Esophagus muscularis mucosa (tissue), 4 donors: ENCODE measurements around the gene CTIF. TPM values are rescaled to one million over a fixed set of nuclear protein-coding genes. Genes with fewer than 3 reads are reported as not detected.

Experiments
- DNase-seq: peaks from one replicate; pipeline ENCODE4 v3.0.0-alpha.2; 2017; ENCODE audit errors: extremely low spot score
- H3K27ac ChIP-seq, 4 donors: fragments of 200-600 bp; sonication (generic); replicated peaks in 1 of 4; 1 replicate in 3 of 4; 2 replicates in 1 of 4; pipeline ENCODE4 v1.5.1; 2016 to 2019; ENCODE audit warnings: mild to moderate bottlenecking in 1 of 4
- H3K27me3 ChIP-seq, 4 donors: fragments of 200-600 bp; sonication (generic); one replicate each; pipeline versions ENCODE4 v1.5.1 to v1.6.0; 2016 to 2019
- H3K36me3 ChIP-seq, 4 donors: fragments of 200-600 bp; sonication (generic); one replicate each; pipeline ENCODE4 v1.5.1; 2016 to 2019
- H3K4me1 ChIP-seq, 4 donors: fragments of 200-600 bp; sonication (generic); one replicate each; pipeline ENCODE4 v1.5.1; 2016 to 2019
- H3K4me3 ChIP-seq, 4 donors: fragments of 200-600 bp; sonication (generic); 1 replicate in 2 of 4; 2 replicates in 2 of 4; pipeline ENCODE4 v1.5.1; 2016 to 2019; ENCODE audit warnings: mild to moderate bottlenecking in 4 of 4, moderate library complexity in 1 of 4
- H3K9me3 ChIP-seq, 4 donors: fragments of 200-600 bp; sonication (generic); 1 replicate in 3 of 4; 2 replicates in 1 of 4; pipeline ENCODE4 v1.5.1; 2016 to 2019
- EP300 ChIP-seq: sonication (generic); formaldehyde crosslinking; IDR thresholded peaks from one replicate; pipeline ENCODE4 v1.6.1; 2017; ENCODE audit warnings: antibody characterized with exemption
- POLR2A ChIP-seq: fragments of 450-650 bp; IDR thresholded peaks from one replicate; pipeline ENCODE4 v1.6.1; 2017; ENCODE audit warnings: antibody characterized with exemption, moderate library complexity, mild to moderate bottlenecking, low read depth
- POLR2AphosphoS5 ChIP-seq, 2 donors: sonication (generic); formaldehyde crosslinking; IDR thresholded peaks; one replicate each; pipeline ENCODE4 v1.6.1; 2017; ENCODE audit warnings: antibody characterized with exemption in 2 of 2
- WGBS: methylation state at CpG from one replicate; pipeline ENCODE4 v1.1.5; 2018; 5-methylcytosine and 5-hydroxymethylcytosine counted together
- intact Hi-C: fragments of 100-400 bp; cut with DNase I; formaldehyde crosslinking; loops from one replicate; pipeline ENCODE4 v1.15.1; 2023
- total RNA-seq, 4 donors: library from RNA; depleted of rRNA; stranded (reverse); fragments of >200 nt; gene quantifications; one replicate each; pipeline versions ENCODE4 v1.1.0 to v1.2.1, GENCODE V29; 2016
- TF ChIP-seq, protein P1 (sequence below), 3 experiments: fragments of 200-600 bp in 2 of 3; fragments of 450-650 bp in 1 of 3; sonication (generic) in 2 of 3; IDR thresholded peaks; one replicate each; pipeline ENCODE4 v1.5.1; 2017 to 2019; ENCODE audit warnings: antibody characterized with exemption in 3 of 3, mild to moderate bottlenecking in 2 of 3, moderate library complexity in 1 of 3

The CTIF gene
- total RNA-seq, 4 donors from 2014 or later, result 63.1 to 137 (median 87.7) TPM

DNA sequence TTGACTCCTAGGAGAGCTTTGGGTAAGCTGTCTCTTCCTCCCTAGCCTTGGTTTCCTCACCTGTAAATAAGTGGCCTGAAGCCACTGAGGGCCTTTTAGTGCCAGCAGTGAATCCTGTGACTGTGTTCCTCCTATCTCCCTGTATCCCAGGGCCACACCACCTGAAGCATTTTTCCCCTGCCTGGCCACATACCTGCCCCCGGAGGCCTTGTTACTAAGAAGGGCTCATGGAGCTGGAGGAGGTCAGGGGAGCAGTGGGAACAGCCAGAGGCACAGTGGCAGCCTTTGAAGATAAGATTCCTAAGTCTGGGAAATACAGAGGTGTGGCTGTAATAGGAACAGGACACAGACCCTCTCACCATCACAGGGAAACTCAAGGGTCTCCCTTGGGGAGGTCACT lies 249.5 kb downstream of the CTIF start:
- H3K4me1 ChIP-seq, result peaks cover 28 to 40% (median 35%) of the 10 kb centered on the region in 4 donors

DNA sequence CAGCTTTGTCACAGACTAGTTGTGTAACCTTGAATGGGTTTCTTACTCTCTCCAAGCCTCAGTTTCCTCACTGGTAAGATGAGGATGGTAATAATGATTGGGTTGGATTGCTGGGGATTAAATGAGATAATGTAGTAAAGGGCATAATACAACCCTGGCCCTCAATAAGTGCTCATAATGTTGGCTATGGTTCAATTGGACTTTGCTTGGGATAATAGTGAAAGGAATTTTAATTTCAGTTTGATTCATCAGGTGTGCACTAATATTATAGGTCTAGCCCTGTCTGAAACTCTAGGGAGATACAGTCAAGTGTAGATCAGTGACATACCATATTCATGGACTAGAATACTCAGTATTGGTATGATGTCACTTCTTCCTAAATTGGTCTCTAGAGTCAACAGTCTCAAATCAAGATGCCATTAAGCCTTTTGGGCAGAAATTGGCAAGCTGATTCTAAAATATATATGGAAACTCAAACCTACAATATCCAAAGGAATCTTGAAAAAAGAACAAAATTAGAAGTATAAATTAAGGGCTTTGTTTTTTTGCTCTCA lies 250.5 kb downstream of the CTIF start:
- intact Hi-C loops, result no loop called here
- H3K36me3 ChIP-seq, result peaks cover 0 to 40% (median 11%) of the 10 kb centered on the region in 4 donors
- H3K27ac ChIP-seq, result peak overlapping the region in 2 of 4 donors; percentile 44 to 56
- H3K4me1 ChIP-seq, result peaks cover 25 to 39% (median 32%) of the 10 kb centered on the region in 4 donors
- H3K27me3 ChIP-seq, result no peaks in the 10 kb centered on the region
- no peak for DNase-seq
- H3K4me3 ChIP-seq, result no peak overlapping the region
- TF ChIP-seq, protein P1, sequence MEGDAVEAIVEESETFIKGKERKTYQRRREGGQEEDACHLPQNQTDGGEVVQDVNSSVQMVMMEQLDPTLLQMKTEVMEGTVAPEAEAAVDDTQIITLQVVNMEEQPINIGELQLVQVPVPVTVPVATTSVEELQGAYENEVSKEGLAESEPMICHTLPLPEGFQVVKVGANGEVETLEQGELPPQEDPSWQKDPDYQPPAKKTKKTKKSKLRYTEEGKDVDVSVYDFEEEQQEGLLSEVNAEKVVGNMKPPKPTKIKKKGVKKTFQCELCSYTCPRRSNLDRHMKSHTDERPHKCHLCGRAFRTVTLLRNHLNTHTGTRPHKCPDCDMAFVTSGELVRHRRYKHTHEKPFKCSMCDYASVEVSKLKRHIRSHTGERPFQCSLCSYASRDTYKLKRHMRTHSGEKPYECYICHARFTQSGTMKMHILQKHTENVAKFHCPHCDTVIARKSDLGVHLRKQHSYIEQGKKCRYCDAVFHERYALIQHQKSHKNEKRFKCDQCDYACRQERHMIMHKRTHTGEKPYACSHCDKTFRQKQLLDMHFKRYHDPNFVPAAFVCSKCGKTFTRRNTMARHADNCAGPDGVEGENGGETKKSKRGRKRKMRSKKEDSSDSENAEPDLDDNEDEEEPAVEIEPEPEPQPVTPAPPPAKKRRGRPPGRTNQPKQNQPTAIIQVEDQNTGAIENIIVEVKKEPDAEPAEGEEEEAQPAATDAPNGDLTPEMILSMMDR (IDR thresholded peaks at IDR 0.05), result no peak
- no peak for TF ChIP-seq POLR2AphosphoS5 (IDR thresholded peaks at IDR 0.05)
- no peak for TF ChIP-seq POLR2A
- TF ChIP-seq EP300, result no peak
- H3K9me3 ChIP-seq, result no peaks in the 10 kb centered on the region

More for the DNA sequence above, 249.5 kb downstream of the CTIF start:
- Histone ChIP-seq H3K27me3 (no peaks in the 10 kb centered on the region), H3K4me3 (no peak overlapping the region), H3K27ac (no peak overlapping the region), H3K9me3 (no peaks in the 10 kb centered on the region), H3K36me3 (peaks cover 0 to 45% (median 7%) of the 10 kb centered on the region in 4 donors)
- no peak for TF ChIP-seq POLR2AphosphoS5 (IDR thresholded peaks at IDR 0.05)
- TF ChIP-seq EP300, result no peak
- TF ChIP-seq POLR2A, result no peak
- TF ChIP-seq, protein P1 (IDR thresholded peaks at IDR 0.05), result no peak
- WGBS, result 93% methylated on average over 1 of the region's 1 CpG
- intact Hi-C loops, result no loop called here
- no peak for DNase-seq

DNA sequence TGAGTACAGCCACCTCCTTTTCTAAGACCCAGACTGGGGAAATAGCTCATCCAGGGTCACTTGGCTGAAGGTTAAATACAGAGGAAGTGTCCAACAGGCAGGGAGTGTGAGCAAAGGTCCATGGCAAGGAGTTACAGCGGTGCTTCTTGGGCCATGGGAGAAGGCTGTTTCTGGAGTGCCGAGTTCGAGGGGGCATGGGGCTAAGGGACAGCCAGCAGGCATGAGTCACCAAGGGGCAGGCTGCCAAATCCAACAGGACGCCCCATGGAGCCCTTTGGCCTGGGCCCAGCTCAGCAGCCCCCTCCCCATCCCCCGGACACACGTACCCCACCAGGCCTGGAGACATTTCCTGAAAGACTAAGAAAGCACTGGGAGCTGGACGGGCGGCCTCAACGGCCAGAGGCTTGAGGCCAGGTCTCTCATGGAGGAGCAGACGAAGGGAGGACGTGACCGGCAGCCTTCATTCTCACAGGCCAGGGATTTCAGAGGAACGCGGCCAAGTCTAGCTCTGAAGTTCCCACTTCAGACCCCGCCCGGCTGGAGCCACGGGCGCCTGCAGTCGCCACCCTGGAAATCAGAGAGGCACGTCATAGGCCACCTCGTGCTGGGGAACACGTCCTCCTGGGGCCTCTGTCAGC lies 251.5 kb downstream of the CTIF start:
- intact Hi-C loops, result no loop called here
- WGBS, result 61% methylated on average over 21 of the region's 22 CpGs
- TF ChIP-seq, protein P1 (IDR thresholded peaks at IDR 0.05), result no peak
- TF ChIP-seq POLR2AphosphoS5 (IDR thresholded peaks at IDR 0.05), result peak; percentile 32 to 47
- H3K4me3 ChIP-seq, result no peak overlapping the region
- peaks cover 19 to 39% (median 32%) of the 10 kb centered on the region in 4 donors for H3K4me1 ChIP-seq
- H3K27me3 ChIP-seq, result no peaks in the 10 kb centered on the region
- H3K36me3 ChIP-seq, result peaks cover 0 to 34% (median 15%) of the 10 kb centered on the region in 4 donors
- peak overlapping the region; percentile 25 to 56 (median 50) for H3K27ac ChIP-seq
- no peak for DNase-seq
- H3K9me3 ChIP-seq, result no peaks in the 10 kb centered on the region

DNA sequence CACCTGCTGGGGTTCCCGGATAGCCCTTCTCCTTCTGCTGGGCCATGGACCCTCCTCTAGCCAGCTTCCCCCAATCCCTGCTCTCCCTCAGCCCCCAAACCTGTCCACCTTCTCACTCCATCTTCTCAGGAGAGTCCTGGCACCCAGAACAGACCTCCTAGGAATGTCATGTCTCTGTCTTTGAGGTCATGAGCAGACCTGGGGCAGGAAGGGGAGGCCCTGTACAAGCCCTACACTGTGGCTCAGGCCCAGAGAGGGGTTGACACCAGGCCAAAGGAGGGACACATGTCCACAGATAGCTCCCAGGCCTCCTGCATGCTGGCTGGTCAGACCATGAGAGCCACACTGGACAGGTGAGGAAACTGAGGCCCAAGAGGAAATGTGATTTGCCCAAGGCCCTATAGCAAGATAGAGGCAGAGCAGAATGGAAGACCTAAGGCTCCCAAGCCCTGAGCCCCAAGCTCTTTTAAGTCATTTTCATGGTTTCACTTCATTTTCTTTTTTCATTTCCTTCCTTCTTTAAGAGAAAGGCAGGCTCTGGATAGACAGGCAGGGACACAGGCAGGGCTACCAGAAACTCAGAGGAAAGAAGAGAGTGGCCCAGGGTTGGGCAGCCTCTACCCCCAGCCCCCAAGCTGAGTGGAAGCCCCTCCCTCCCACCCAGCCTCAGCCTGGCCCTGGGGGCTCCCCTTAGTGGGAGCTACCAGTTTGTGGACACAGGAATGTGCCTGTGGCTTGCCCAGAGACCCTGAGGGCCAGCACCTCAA lies 252.2 kb downstream of the CTIF start:
- TF ChIP-seq POLR2AphosphoS5 (IDR thresholded peaks at IDR 0.05), result no peak
- Histone ChIP-seq H3K27ac (peak overlapping the region; percentile 25 to 56 (median 50)), H3K9me3 (no peaks in the 10 kb centered on the region), H3K27me3 (no peaks in the 10 kb centered on the region), H3K36me3 (peaks cover 0 to 34% (median 14%) of the 10 kb centered on the region in 4 donors), H3K4me3 (no peak overlapping the region), H3K4me1 (peaks cover 19 to 39% (median 31%) of the 10 kb centered on the region in 4 donors)
- DNase-seq, result no peak
- intact Hi-C loops, result no loop called here
- WGBS, result 71% methylated on average over 1 of the region's 1 CpG

DNA sequence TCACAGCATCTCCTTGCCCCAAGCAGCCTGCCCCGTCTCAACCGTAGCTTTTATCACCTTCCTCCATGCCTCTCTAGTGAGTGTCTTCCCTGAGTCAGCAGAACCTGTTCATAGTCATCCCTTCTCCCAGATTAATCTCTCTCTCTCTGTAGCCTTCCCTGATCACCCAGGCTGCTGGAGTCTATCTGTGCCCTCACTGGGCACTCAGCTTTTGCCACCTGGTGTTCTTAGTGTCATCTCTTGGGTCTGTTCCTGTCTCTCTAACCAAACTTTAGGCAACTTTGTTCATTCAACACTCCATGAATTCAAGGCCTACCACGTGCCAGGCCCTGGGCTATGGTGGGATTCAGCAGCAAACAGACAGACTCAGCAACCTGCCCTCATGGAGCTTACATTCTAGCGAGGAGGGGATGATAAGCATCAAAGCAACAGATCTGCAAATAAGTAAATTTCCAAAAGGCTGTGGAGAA lies 252.8 kb downstream of the CTIF start:
- H3K36me3 ChIP-seq, result peaks cover 0 to 31% (median 16%) of the 10 kb centered on the region in 4 donors
- 95% methylated on average over 4 of the region's 4 CpGs for WGBS
- H3K9me3 ChIP-seq, result no peaks in the 10 kb centered on the region
- H3K27ac ChIP-seq, result peak overlapping the region in 1 of 4 donors; percentile 56
- H3K27me3 ChIP-seq, result no peaks in the 10 kb centered on the region
- intact Hi-C loops, result no loop called here
- DNase-seq, result no peak
- TF ChIP-seq EP300, result no peak
- no peak for TF ChIP-seq POLR2A
- TF ChIP-seq, protein P1 (IDR thresholded peaks at IDR 0.05), result no peak
- no peak for TF ChIP-seq POLR2AphosphoS5 (IDR thresholded peaks at IDR 0.05)
- peaks cover 19 to 39% (median 28%) of the 10 kb centered on the region in 4 donors for H3K4me1 ChIP-seq
- H3K4me3 ChIP-seq, result no peak overlapping the region
